Right lobe of liver (tissue), 6 donors: Measurements from ENCODE around the gene NPPC. TPM values are rescaled to one million over a fixed set of nuclear protein-coding genes. Genes with fewer than 3 reads are reported as not detected.

Source experiments
- ATAC-seq, 4 donors: fragments of 200-7000 bp; cut with Tn5 transposase; one replicate each; pipeline ENCODE4 v1.9.1; 2020; ENCODE audit warnings: mild to moderate bottlenecking in 4 of 4, moderate library complexity in 4 of 4
- DNase-seq, 3 donors: peaks; one replicate each; pipeline ENCODE4 v3.0.0-alpha.2; 2020
- H3K27ac ChIP-seq, 3 donors: fragments of 200-600 bp; one replicate each; pipeline ENCODE4 v1.8.0; 2022
- H3K27me3 ChIP-seq, 2 donors: fragments of 200-600 bp; one replicate each; pipeline ENCODE4 v1.8.0; 2022
- H3K36me3 ChIP-seq, 4 donors: fragments of 200-600 bp; sonication (generic) in 1 of 4; one replicate each; pipeline versions ENCODE4 v1.5.1 to v1.8.0; 2017 to 2022; ENCODE audit warnings: control low read depth in 1 of 4
- H3K4me1 ChIP-seq, 4 donors: fragments of 200-600 bp; sonication (generic) in 1 of 4; one replicate each; pipeline versions ENCODE4 v1.5.1 to v1.8.0; 2017 to 2022; ENCODE audit warnings: control low read depth in 1 of 4
- H3K4me3 ChIP-seq, 3 donors: fragments of 200-600 bp; one replicate each; pipeline ENCODE4 v1.8.0; 2022
- H3K9me3 ChIP-seq, 4 donors: fragments of 200-600 bp; sonication (generic) in 1 of 4; one replicate each; pipeline versions ENCODE4 v1.5.1 to v1.8.0; 2017 to 2022; ENCODE audit warnings: control low read depth in 1 of 4
- POLR2A ChIP-seq: fragments of 450-650 bp; IDR thresholded peaks from one replicate; pipeline ENCODE4 v1.6.1; 2017; ENCODE audit warnings: antibody characterized with exemption, mild to moderate bottlenecking
- WGBS: methylation state at CpG from one replicate; pipeline ENCODE4 v1.1.6; 2018; ENCODE audit warnings: low coverage, low lambda C conversion rate; ENCODE audit not compliant: insufficient coverage; ENCODE audit errors: missing lambda C conversion rate; 5-methylcytosine and 5-hydroxymethylcytosine counted together
- intact Hi-C, 2 donors: fragments of 100-400 bp; cut with DNase I; formaldehyde crosslinking; loops; one replicate each; pipeline versions ENCODE4 v1.11.2 to v1.14.1; 2022
- microRNA counts: library from miRNA; unstranded; fragments of <30 nt; microRNA quantifications from one replicate; lab custom pipeline; 2016
- microRNA-seq, 2 donors: library from miRNA; unstranded; fragments of <30 nt; microRNA quantifications; one replicate each; pipeline ENCODE4, GENCODE V29; 2019 to 2020
- small RNA-seq, 2 experiments: library from RNA; depleted of rRNA; stranded (forward); fragments of <200 nt; gene quantifications; one replicate each; pipeline ENCODE3, GENCODE V24; 2016
- total RNA-seq, 6 experiments: library from RNA; depleted of rRNA in 2 of 6; stranded (reverse); fragments of >200 nt in 2 of 6; fragmentation: NEBNext Ultra II Directional in 3 of 6; extraction: Animal tissue kit (Norgen Biotek cat#: 25700) in 3 of 6; gene quantifications; one replicate each; pipeline versions ENCODE4 v1.1.0 to v1.2.4, GENCODE V29; 2016 to 2023
- TF ChIP-seq, protein P1 (sequence below), 4 donors: fragments of 200-600 bp in 3 of 4; fragments of 450-650 bp in 1 of 4; IDR thresholded peaks; one replicate each; pipeline versions ENCODE4 v1.5.1 to v1.8.0; 2016 to 2022; ENCODE audit warnings: antibody characterized with exemption in 4 of 4, mild to moderate bottlenecking in 2 of 4
- donor health status: DM: no; HTN: yes; CAD: no.
- donor health status: DM: no; HTN: no; CAD: no.
- donor health status: DM: no; HTN: no; CAD: no.
- donor health status: DM: no; HTN: yes; CAD: no.
- donor health status: DM: no; HTN: yes; CAD: no.

Gene NPPC
- total RNA-seq, 6 experiments from 2014 or later, result not detected

DNA sequence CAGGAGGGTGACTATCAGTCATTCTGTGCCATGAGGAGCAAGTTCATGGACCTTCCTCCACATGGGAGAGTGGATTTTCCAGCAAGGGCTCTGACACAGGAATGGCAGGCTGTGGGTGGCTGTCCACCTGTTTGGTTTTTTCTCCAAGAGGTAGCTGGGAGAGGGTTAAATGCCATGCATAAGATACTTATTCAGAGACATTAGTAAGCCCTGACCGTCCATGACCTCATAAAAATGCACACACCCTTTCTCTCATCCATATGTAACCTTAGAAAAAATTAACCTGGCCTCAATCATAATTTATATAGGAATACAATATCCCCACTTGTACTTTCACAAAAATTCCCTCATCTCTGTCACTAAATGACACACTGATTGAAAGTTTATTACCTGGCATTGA is 51.3 kb downstream of the NPPC start:
- H3K27me3 ChIP-seq, result no peaks in the 10 kb centered on the region
- TF ChIP-seq, protein P1, sequence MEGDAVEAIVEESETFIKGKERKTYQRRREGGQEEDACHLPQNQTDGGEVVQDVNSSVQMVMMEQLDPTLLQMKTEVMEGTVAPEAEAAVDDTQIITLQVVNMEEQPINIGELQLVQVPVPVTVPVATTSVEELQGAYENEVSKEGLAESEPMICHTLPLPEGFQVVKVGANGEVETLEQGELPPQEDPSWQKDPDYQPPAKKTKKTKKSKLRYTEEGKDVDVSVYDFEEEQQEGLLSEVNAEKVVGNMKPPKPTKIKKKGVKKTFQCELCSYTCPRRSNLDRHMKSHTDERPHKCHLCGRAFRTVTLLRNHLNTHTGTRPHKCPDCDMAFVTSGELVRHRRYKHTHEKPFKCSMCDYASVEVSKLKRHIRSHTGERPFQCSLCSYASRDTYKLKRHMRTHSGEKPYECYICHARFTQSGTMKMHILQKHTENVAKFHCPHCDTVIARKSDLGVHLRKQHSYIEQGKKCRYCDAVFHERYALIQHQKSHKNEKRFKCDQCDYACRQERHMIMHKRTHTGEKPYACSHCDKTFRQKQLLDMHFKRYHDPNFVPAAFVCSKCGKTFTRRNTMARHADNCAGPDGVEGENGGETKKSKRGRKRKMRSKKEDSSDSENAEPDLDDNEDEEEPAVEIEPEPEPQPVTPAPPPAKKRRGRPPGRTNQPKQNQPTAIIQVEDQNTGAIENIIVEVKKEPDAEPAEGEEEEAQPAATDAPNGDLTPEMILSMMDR (IDR thresholded peaks at IDR 0.05), result no peak
- TF ChIP-seq POLR2A, result no peak
- H3K27ac ChIP-seq, result no peak overlapping the region
- 80% methylated on average over 1 of the region's 1 CpG for WGBS
- intact Hi-C loops, result no loop called here
- no peaks in the 10 kb centered on the region for H3K36me3 ChIP-seq
- ATAC-seq (no peak), DNase-seq (no peak)
- no peaks in the 10 kb centered on the region for H3K9me3 ChIP-seq
- no peaks in the 10 kb centered on the region for H3K4me1 ChIP-seq
- H3K4me3 ChIP-seq, result no peak overlapping the region

MicroRNAs within 50 kb of the gene (microRNA counts, 767-probe panel; counts per million panel counts)
- 237 counts per million for microRNA hsa-miR-1471 (lab: Ali Mortazavi, UCI)

Small RNA genes lying within 50 kb of the gene (microRNA-seq; reads per million reads assigned to microRNA genes)
- gene MIR1471, result 0 reads per million in 2 donors

Small RNA genes lying within 50 kb of the gene (small RNA-seq; reads per million reads assigned to genes)
- 0 reads per million in 2 experiments for gene MIR1471

Other genes starting within 250 kb of the NPPC start
- gene PTMA, start 217.9 kb downstream of the NPPC start, total RNA-seq, result 100 to 1,000 TPM; 180 to 373 (median 252) TPM
- 10 to 100 TPM in 1 of 6 experiments, 1 to 10 TPM in 5; 7.1 to 10.4 (median 8.3) TPM for gene PDE6D, start 145.1 kb downstream of the NPPC start, total RNA-seq
- 10 to 100 TPM in 5 of 6 experiments, 1 to 10 TPM in 1; 8.9 to 21.4 (median 12.7) TPM for gene COPS7B, start 140.0 kb downstream of the NPPC start, total RNA-seq
- gene DIS3L2, start 35.3 kb upstream of the NPPC start, total RNA-seq, result 10 to 100 TPM in 5 of 6 experiments, 1 to 10 TPM in 1; 8.1 to 22.3 (median 16.7) TPM